ENCODE measurements around the gene VANGL2.

The VANGL2 gene

GRCh38 chr1:160466961-160467360, 66.6 kb downstream of the VANGL2 start:
- no peak for DNase-seq

GRCh38 chr1:160467576-160467975, 67.2 kb downstream of the VANGL2 start:
- no peak for DNase-seq

DNA sequence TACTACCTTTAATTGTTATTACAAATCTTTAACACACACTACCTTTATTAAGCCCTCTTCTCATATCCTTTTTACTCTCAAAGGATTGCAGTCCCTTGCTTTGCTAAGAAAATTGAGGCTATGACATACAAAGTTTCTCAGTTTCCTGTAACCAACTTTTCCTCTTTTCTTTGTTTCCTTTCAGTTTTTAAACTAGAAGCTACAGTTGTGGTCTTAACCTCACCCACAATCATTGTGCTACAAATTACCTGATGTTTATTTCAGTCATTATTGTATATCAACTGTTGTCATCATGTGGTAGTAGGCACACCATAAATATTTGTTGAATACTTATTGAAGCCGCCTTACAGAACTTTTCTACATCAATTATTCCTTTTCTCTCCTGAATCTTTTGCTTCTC, 70.9 kb downstream of the VANGL2 start:
- no peak for DNase-seq

- no peak for DNase-seq
Measured at GRCh38 chr1:160472112-160472511, 71.7 kb downstream of the VANGL2 start.

DNA sequence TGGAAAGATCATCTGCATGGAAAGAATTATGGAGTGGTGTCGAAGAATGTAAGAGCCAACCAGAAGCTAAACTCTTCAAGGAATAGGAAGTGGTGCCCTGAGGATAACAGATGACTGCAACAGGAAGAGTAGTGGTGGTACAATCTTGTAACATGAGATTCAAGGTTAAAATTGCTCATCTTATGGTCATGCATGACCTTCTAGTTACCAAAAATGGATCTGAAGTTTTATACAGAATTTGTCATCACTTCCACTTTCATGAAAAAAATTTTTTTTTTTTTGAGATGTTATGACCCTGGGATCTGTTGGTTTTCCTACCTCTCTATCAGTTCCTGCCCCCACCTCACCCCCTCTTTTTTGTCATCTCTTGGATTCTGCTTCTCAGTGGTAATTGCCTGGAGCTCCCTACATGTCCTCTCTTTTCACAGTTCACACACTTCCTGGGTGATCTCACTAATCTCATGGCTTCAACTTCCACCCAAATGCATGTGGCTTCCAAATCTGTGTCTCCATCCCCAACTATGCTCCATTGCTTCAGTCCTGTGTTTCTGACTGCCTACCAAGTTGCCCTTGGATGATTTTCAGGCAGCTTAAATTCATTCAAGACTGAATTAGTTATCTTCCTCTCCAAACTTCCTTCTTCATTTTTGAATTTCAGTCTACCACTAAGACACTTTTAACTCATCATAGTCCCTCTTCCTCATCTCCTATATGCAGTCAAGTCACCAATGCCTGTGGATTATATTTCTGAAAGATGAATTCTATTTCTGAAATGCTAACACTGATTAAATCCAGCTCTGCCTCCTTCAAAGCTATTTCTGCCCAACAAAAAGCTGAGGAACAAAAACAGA, 74.3 kb downstream of the VANGL2 start:
- DNase-seq = no peak

Measured in stimulated activated CD4-positive, alpha-beta T cell treated with anti-CD3 and anti-CD28 coated beads, Interleukin-1b, Interleukin-23, amount 100 ng/mL, for 48 hours (primary cell).